Neural cell (in vitro differentiated cells): Measurements from ENCODE around the gene ERAL1.

ENCODE experiments used
- EP300 ChIP-seq: fragments of 450-650 bp; conservative IDR thresholded peaks from 2 replicates; pipeline ENCODE4 v1.6.1; 2014; ENCODE audit warnings: antibody characterized with exemption, mild to moderate bottlenecking, moderate library complexity; ENCODE audit not compliant: poor library complexity, severe bottlenecking
- RAD21 ChIP-seq: fragments of 450-650 bp; conservative IDR thresholded peaks from 2 replicates; pipeline ENCODE4 v1.6.1; 2014; ENCODE audit warnings: antibody characterized with exemption, mild to moderate bottlenecking, moderate library complexity
- TAF1 ChIP-seq: IDR thresholded peaks from 2 replicates; pipeline ENCODE4 v1.6.1; 2012; ENCODE audit warnings: low read depth
- TF ChIP-seq, protein P1 (sequence below): fragments of 450-650 bp; IDR thresholded peaks from 2 replicates; pipeline ENCODE4 v1.5.1; 2014; ENCODE audit warnings: antibody characterized with exemption, mild to moderate bottlenecking, moderate library complexity; ENCODE audit not compliant: poor library complexity, severe bottlenecking

DNA sequence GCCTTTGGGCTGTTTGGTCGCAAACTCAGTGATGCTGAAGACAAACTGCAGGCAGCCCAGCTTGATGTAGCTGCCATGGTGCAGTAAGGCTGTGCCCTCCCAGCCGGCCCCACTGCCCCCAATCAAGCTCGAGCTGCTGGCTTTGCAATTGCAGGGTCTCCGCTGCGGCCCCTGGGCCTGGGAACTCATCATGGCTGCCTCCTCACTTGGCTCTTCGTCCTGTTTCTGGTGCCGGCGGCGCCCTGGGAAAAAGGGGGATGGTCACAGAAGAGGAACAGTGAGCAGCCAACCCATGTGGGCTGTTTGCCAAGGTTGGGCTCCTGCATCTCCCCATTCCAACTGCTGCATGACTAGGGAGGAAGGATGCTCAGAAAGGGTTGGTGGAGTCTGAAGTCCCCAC, 51.5 kb downstream of the ERAL1 start:
- TF ChIP-seq RAD21, result no peak
- TF ChIP-seq TAF1, result no peak
- TF ChIP-seq, protein P1, sequence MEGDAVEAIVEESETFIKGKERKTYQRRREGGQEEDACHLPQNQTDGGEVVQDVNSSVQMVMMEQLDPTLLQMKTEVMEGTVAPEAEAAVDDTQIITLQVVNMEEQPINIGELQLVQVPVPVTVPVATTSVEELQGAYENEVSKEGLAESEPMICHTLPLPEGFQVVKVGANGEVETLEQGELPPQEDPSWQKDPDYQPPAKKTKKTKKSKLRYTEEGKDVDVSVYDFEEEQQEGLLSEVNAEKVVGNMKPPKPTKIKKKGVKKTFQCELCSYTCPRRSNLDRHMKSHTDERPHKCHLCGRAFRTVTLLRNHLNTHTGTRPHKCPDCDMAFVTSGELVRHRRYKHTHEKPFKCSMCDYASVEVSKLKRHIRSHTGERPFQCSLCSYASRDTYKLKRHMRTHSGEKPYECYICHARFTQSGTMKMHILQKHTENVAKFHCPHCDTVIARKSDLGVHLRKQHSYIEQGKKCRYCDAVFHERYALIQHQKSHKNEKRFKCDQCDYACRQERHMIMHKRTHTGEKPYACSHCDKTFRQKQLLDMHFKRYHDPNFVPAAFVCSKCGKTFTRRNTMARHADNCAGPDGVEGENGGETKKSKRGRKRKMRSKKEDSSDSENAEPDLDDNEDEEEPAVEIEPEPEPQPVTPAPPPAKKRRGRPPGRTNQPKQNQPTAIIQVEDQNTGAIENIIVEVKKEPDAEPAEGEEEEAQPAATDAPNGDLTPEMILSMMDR, result no peak
- no peak for TF ChIP-seq EP300
